K562 (cell line): ENCODE data around the gene NUDT14. TPM values are rescaled to one million over a fixed set of nuclear protein-coding genes. Genes with fewer than 3 reads are reported as not detected.

Experiments used
- ATAC-seq: fragments of 200-7000 bp; cut with Tn5 transposase; 3 replicates; pipeline ENCODE4 v1.9.1; 2020; ENCODE audit warnings: moderate library complexity
- BruUV-seq: library from RNA; stranded (reverse); fragments of 400-500 nt; replicated peaks from 2 replicates; lab custom pipeline; 2021; lab: Mats Ljungman, UMichigan
- CTCF ChIA-PET: fragments of 300-600 bp; formaldehyde crosslinking; extraction: SDS; loops from one replicate; lab custom pipeline; 2021; ENCODE audit warnings: low intra/inter-chr PET ratio; lab: Yijun Ruan, JAX
- POLR2A ChIA-PET: fragments of 300-600, 350-650 bp; sonication (Branson Sonifier 250); formaldehyde crosslinking; extraction: SDS; loops from one replicate; lab custom pipeline; 2021; ENCODE audit warnings: antibody characterized with exemption, inconsistent platforms; lab: Yijun Ruan, JAX
- DNase-seq, 4 experiments: peaks; one replicate each; pipeline versions ENCODE4 v3.0.0 to v3.0.0-alpha.2; 2011 to 2018; ENCODE audit warnings: low spot score in 3 of 4, mixed read lengths in 3 of 4; ENCODE audit errors: extremely low read depth in 1 of 4
- FAIRE-seq: peaks from 2 replicates; lab custom pipeline; 2011; peaks lifted over from hg19 to GRCh38; lab: Jason Lieb, UNC
- H2AFZ ChIP-seq: 2 replicates; pipeline ENCODE4 v1.6.0; 2011; ENCODE audit warnings: low read depth, low read length, control low read depth, inconsistent platforms
- H3K27ac ChIP-seq: fragments of 200-600 bp; 3 replicates; pipeline ENCODE4 v1.8.0; 2011; ENCODE audit warnings: low read depth, mild to moderate bottlenecking, control low read depth, inconsistent platforms, low read length, moderate library complexity, mixed read lengths; ENCODE audit errors: extremely low read depth
- H3K27me3 ChIP-seq, 2 experiments: fragments of 300-600 bp in 1 of 2; 2 replicates in 1 of 2; 3 replicates in 1 of 2; pipeline versions ENCODE4 v1.6.0 to v1.8.0; 2011; ENCODE audit warnings: inconsistent platforms in 2 of 2, low read length in 2 of 2, mild to moderate bottlenecking in 1 of 2, mixed read lengths in 1 of 2, moderate library complexity in 1 of 2; ENCODE audit not compliant: control insufficient read depth in 2 of 2, insufficient read depth in 2 of 2
- H3K36me3 ChIP-seq: fragments of 300-600 bp; 3 replicates; pipeline ENCODE4 v1.8.0; 2011; ENCODE audit warnings: mild to moderate bottlenecking, low read length, inconsistent platforms; ENCODE audit not compliant: control insufficient read depth, insufficient read depth
- H3K4me1 ChIP-seq, 2 experiments: fragments of 200-600 bp in 1 of 2; replicated peaks in 1 of 2; 2 replicates in 1 of 2; 3 replicates in 1 of 2; pipeline versions ENCODE4 v1.5.1 to v1.8.0; 2011; ENCODE audit warnings: inconsistent platforms in 2 of 2, low read length in 2 of 2, mild to moderate bottlenecking in 1 of 2, mixed read lengths in 1 of 2, moderate library complexity in 1 of 2; ENCODE audit not compliant: control insufficient read depth in 2 of 2, insufficient read depth in 2 of 2
- H3K4me2 ChIP-seq: 2 replicates; pipeline ENCODE4 v1.6.1; 2011; ENCODE audit warnings: low read length, control low read depth, inconsistent platforms, mixed read lengths; ENCODE audit not compliant: insufficient read depth
- H3K4me3 ChIP-seq: fragments of 200-600 bp; sonication (generic), shearing (Covaris generic); 2 replicates; pipeline ENCODE4 v1.5.1; 2016; ENCODE audit warnings: control low read depth, inconsistent platforms
- H3K79me2 ChIP-seq: fragments of 200-600 bp; 3 replicates; pipeline ENCODE4 v1.8.0; 2011; ENCODE audit warnings: low read length, inconsistent platforms; ENCODE audit not compliant: control insufficient read depth, insufficient read depth
- H3K9ac ChIP-seq, 2 experiments: 2 replicates each; pipeline versions ENCODE4 v1.6.0 to v1.6.1; 2011; ENCODE audit warnings: low read depth in 2 of 2, low read length in 2 of 2, control low read depth in 1 of 2, inconsistent platforms in 1 of 2, mild to moderate bottlenecking in 1 of 2, mixed read lengths in 1 of 2; ENCODE audit not compliant: insufficient read depth in 1 of 2
- H3K9me1 ChIP-seq: one replicate; pipeline ENCODE4 v1.6.0; 2011; ENCODE audit warnings: inconsistent platforms, mild to moderate bottlenecking, low read length, moderate library complexity; ENCODE audit not compliant: control insufficient read depth, insufficient read depth
- H3K9me3 ChIP-seq: replicated peaks from 2 replicates; pipeline ENCODE4 v1.5.1; 2011; ENCODE audit warnings: low read depth, low read length, inconsistent platforms; ENCODE audit not compliant: control insufficient read depth, insufficient read depth
- H4K20me1 ChIP-seq: replicated peaks from 2 replicates; pipeline ENCODE4 v1.6.1; 2011; ENCODE audit warnings: low read length, inconsistent platforms, mixed read lengths; ENCODE audit not compliant: control insufficient read depth, insufficient read depth
- HIVEP1 ChIP-seq: fragments of 250-450 bp; sonication (Bioruptor Pico); IDR thresholded peaks from 2 replicates; pipeline ENCODE4 v1.4.0; 2020; ENCODE audit warnings: mild to moderate bottlenecking
- JUNB ChIP-seq: fragments of 450-650 bp; formaldehyde crosslinking; conservative IDR thresholded peaks from 2 replicates; pipeline ENCODE4 v1.4.0; 2020; ENCODE audit warnings: mild to moderate bottlenecking
- L3MBTL2 ChIP-seq: fragments of 450-650 bp; IDR thresholded peaks from 2 replicates; pipeline ENCODE4 v1.6.1; 2016; ENCODE audit warnings: mild to moderate bottlenecking, moderate library complexity
- SMARCA4 ChIP-seq: fragments of 450-650 bp; IDR thresholded peaks from 2 replicates; pipeline ENCODE4 v1.6.1; 2016
- SMARCA5 ChIP-seq: fragments of 450-650 bp; IDR thresholded peaks from 2 replicates; pipeline ENCODE4 v1.6.1; 2016
- ZC3H8 ChIP-seq: fragments of 450-650 bp; IDR thresholded peaks from 2 replicates; pipeline ENCODE4 v1.6.1; 2017
- ZNF354B ChIP-seq: fragments of 250-450 bp; sonication (Bioruptor Pico); IDR thresholded peaks from 2 replicates; pipeline ENCODE4 v1.4.0; 2020
- ZNF431 ChIP-seq: sonication (generic); formaldehyde crosslinking; IDR thresholded peaks from 2 replicates; pipeline ENCODE4 v1.8.0; 2022; ENCODE audit warnings: mild to moderate bottlenecking, missing genetic modification reagents
- ZNF551 ChIP-seq: fragments of 250-450 bp; sonication (Bioruptor Pico); IDR thresholded peaks from 2 replicates; pipeline ENCODE4 v1.5.0; 2021; ENCODE audit warnings: mild to moderate bottlenecking, moderate library complexity
- WGBS: fragments of 100-300 bp; shearing (Covaris generic); methylation state at CpG from one replicate; pipeline ENCODE4 v1.1.6; 2016; ENCODE audit warnings: low coverage, mixed read lengths; ENCODE audit not compliant: insufficient coverage; ENCODE audit errors: missing lambda C conversion rate; 5-methylcytosine and 5-hydroxymethylcytosine counted together
- in situ Hi-C: fragments of 300-500 bp; cut with MboI; formaldehyde crosslinking; loops from 4 replicates; pipeline ENCODE4 v1.15.0; 2018; ENCODE audit warnings: inconsistent platforms, mixed read lengths
- intact Hi-C: fragments of 100-400 bp; cut with micrococcal nuclease; formaldehyde crosslinking; loops from 2 replicates; pipeline ENCODE4 v1.14.2; 2022
- polyA plus RNA-seq, 8 experiments: library from polyadenylated mRNA; depleted of rRNA in 4 of 8; stranded (reverse) in 5 of 8; unstranded in 3 of 8; fragments of >200 nt; fragmentation: Nextera tagmentation in 2 of 8; fragmentation: Illumina TruSeq in 1 of 8; extraction: Ambion mirVana in 2 of 8; extraction: Trizol in 1 of 8; gene quantifications; 2 replicates each; pipeline versions ENCODE4 v1.2.1 to v1.2.3, GENCODE V29; 2011 to 2014; ENCODE audit warnings: inconsistent platforms in 1 of 8, missing spikeins in 1 of 8
- total RNA-seq, 7 experiments: library from RNA; depleted of rRNA in 6 of 7; stranded (reverse); fragments of >200 nt in 6 of 7; fragmentation: Illumina TruSeq in 2 of 7; extraction: Trizol in 2 of 7; gene quantifications; 2 replicates each; pipeline versions ENCODE4 v1.2.1 to v1.2.3, GENCODE V29; 2011 to 2021; ENCODE audit warnings: low replicate concordance in 1 of 7
- TF ChIP-seq, protein P1 (sequence below): IDR thresholded peaks from 2 replicates; pipeline ENCODE4 v1.6.1; 2016; ENCODE audit warnings: missing genetic modification characterization, missing compliant biosample characterization
- TF ChIP-seq, protein P2 (sequence below), 2 experiments: fragments of 450-650 bp; IDR thresholded peaks; 2 replicates each; pipeline ENCODE4 v1.6.1; 2016; ENCODE audit warnings: mild to moderate bottlenecking in 2 of 2, borderline replicate concordance in 1 of 2, low read depth in 1 of 2, moderate library complexity in 1 of 2
- TF ChIP-seq, protein P3 (sequence below): fragments of 250-450 bp; sonication (Bioruptor Pico); IDR thresholded peaks from 2 replicates; pipeline ENCODE4 v1.5.0; 2021

NUDT14 gene
- total and polyA plus RNA-seq, 9 of the 15 experiments (the other 6 are each of a cell fraction or from before 2014, with no cell fraction given), result 0.14 to 16.3 (median 8.2) TPM

GRCh38 chr14:105156414-105157375 is 24.4 kb downstream of the NUDT14 start:
- ChIA-PET CTCF (no interaction called here), POLR2A (interaction anchor here (0.8 kb wide), 1 partner anchor 14 kb away, joined by 3 read pairs; no protein-coding TSS in a partner anchor)
- H3K9me3 ChIP-seq, result no peaks in the 10 kb centered on the region
- no peak for ATAC-seq
- BruUV-seq, result no TSS peak
- no peak overlapping the region for H3K9ac ChIP-seq
- no peaks in the 10 kb centered on the region for H3K27me3 ChIP-seq
- peaks cover 6% of the 10 kb centered on the region; the same call in 1 of the 2 replicates for H4K20me1 ChIP-seq
- DNase-seq, result no peak
- in situ Hi-C loops, result no loop called here
- no peak overlapping the region for H3K4me2 ChIP-seq
- FAIRE-seq, result no peak
- no peak overlapping the region for H3K27ac ChIP-seq
- WGBS, result 72% methylated on average over 14 of the region's 31 CpGs
- H3K79me2 ChIP-seq, result peaks cover under 1% of the 10 kb centered on the region; the same call in 2 of the 3 replicates
- no peaks in the 10 kb centered on the region for H3K9me1 ChIP-seq
- H2AFZ ChIP-seq, result no peak overlapping the region
- peaks cover 0 to 38% of the 10 kb centered on the region in 2 experiments; a peak in 2 of 5 replicates for H3K4me1 ChIP-seq
- intact Hi-C loops, result no loop called here
- H3K36me3 ChIP-seq, result peaks cover 4% of the 10 kb centered on the region; the same call in 1 of the 3 replicates
- no peak overlapping the region for H3K4me3 ChIP-seq
- TF ChIP-seq ZNF431 (CRISPR knock-in tag), result no peak
- no peak for TF ChIP-seq JUNB (CRISPR knock-in tag)
- TF ChIP-seq, protein P1, sequence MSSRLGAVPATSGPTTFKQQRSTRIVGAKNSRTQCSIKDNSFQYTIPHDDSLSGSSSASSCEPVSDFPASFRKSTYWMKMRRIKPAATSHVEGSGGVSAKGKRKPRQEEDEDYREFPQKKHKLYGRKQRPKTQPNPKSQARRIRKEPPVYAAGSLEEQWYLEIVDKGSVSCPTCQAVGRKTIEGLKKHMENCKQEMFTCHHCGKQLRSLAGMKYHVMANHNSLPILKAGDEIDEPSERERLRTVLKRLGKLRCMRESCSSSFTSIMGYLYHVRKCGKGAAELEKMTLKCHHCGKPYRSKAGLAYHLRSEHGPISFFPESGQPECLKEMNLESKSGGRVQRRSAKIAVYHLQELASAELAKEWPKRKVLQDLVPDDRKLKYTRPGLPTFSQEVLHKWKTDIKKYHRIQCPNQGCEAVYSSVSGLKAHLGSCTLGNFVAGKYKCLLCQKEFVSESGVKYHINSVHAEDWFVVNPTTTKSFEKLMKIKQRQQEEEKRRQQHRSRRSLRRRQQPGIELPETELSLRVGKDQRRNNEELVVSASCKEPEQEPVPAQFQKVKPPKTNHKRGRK (tag), result no peak
- TF ChIP-seq, protein P2, sequence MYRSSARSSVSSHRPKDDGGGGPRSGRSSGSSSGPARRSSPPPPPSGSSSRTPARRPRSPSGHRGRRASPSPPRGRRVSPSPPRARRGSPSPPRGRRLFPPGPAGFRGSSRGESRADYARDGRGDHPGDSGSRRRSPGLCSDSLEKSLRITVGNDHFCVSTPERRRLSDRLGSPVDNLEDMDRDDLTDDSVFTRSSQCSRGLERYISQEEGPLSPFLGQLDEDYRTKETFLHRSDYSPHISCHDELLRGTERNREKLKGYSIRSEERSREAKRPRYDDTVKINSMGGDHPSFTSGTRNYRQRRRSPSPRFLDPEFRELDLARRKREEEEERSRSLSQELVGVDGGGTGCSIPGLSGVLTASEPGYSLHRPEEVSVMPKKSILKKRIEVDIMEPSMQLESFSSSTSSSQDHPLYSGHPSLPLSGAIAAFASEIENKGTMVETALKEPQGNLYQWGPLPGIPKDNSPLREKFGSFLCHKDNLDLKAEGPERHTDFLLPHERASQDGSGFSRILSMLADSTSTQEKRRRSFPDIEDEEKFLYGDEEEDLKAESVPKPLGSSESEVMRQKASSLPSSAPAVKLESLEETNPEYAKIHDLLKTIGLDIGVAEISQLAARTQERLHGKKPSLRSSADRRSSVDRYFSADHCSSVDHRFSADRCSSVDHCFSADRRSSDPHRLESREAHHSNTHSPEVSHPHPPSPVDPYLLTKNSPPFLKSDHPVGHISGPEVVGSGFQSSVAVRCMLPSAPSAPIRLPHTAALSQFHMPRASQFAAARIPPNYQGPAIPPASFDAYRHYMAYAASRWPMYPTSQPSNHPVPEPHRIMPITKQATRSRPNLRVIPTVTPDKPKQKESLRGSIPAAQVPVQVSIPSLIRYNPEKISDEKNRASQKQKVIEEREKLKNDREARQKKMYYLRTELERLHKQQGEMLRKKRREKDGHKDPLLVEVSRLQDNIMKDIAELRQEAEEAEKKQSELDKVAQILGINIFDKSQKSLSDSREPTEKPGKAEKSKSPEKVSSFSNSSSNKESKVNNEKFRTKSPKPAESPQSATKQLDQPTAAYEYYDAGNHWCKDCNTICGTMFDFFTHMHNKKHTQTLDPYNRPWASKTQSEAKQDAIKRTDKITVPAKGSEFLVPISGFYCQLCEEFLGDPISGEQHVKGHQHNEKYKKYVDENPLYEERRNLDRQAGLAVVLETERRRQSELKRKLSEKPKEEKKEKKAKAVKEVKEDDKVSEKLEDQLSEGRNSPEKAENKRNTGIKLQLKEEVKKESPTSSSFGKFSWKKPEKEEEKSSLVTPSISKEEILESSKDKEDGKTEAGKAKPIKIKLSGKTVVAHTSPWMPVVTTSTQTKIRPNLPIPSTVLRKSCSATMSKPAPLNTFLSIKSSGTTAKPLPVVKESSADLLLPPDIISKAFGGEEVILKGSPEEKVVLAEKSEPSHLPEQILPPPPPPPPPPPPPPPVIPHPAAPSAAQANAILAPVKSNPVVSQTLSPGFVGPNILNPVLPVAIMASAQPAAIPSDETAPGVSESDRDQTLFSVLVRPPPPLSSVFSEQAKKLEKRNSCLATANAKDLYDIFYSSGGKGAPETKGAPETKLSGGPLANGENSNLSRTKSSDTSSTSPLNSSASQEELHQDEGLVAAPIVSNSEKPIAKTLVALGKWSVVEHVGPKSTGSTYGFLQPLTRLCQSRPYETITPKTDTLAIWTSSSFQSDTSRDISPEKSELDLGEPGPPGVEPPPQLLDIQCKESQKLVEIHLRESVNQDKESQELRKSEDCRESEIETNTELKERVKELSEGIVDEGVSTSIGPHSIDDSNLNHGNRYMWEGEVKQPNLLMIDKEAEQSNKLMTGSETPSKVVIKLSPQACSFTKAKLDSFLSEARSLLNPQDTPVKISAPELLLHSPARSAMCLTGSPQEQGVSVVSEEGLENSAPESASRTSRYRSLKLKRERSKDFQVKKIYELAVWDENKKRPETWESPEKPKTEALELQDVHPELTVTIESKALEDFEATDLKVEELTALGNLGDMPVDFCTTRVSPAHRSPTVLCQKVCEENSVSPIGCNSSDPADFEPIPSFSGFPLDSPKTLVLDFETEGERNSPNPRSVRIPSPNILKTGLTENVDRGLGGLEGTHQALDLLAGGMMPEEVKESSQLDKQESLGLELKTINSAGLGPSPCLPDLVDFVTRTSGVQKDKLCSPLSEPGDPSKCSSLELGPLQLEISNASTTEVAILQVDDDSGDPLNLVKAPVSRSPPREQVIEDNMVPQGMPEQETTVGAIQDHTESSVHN (IDR thresholded peaks at IDR 0.05; ENCODE audit: borderline replicate concordance in 1 of 2, low read depth in 1 of 2), result no peak
- TF ChIP-seq L3MBTL2, result no peak
- no peak for TF ChIP-seq ZNF551 (CRISPR knock-in tag)
- no peak for TF ChIP-seq ZC3H8
- TF ChIP-seq SMARCA5, result no peak
- TF ChIP-seq ZNF354B (CRISPR knock-in tag), result no peak
- no peak for TF ChIP-seq HIVEP1 (CRISPR knock-in tag)
- TF ChIP-seq, protein P3, sequence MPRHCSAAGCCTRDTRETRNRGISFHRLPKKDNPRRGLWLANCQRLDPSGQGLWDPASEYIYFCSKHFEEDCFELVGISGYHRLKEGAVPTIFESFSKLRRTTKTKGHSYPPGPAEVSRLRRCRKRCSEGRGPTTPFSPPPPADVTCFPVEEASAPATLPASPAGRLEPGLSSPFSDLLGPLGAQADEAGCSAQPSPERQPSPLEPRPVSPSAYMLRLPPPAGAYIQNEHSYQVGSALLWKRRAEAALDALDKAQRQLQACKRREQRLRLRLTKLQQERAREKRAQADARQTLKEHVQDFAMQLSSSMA (CRISPR knock-in tag), result no peak
- TF ChIP-seq SMARCA4, result no peak
